Lung (tissue), 12 donors: Measurements from ENCODE around the gene DIP2B. TPM values are rescaled to one million over a fixed set of nuclear protein-coding genes. Genes with fewer than 3 reads are reported as not detected.

ENCODE experiments used
- ATAC-seq: fragments of 200-7000 bp; cut with Tn5 transposase; one replicate; pipeline ENCODE4 v1.9.1; 2020; ENCODE audit warnings: moderate number of reproducible peaks; ENCODE audit not compliant: insufficient read depth, low FRiP score
- DNase-seq, 3 donors: peaks; one replicate each; pipeline ENCODE4 v3.0.0-alpha.2; 2013 to 2017
- H3K27ac ChIP-seq, 2 donors: one replicate each; pipeline ENCODE4 v1.5.1; 2013; ENCODE audit warnings: mild to moderate bottlenecking in 2 of 2, moderate library complexity in 2 of 2, control low read depth in 1 of 2, inconsistent platforms in 1 of 2, low read depth in 1 of 2, low read length in 1 of 2
- H3K27me3 ChIP-seq, 3 donors: one replicate each; pipeline ENCODE4 v1.5.1; 2013; ENCODE audit warnings: low read length in 2 of 3; ENCODE audit not compliant: control insufficient read depth in 3 of 3, insufficient read depth in 3 of 3
- H3K36me3 ChIP-seq, 4 donors: one replicate each; pipeline ENCODE4 v1.5.1; 2013; ENCODE audit warnings: low read length in 4 of 4, mild to moderate bottlenecking in 1 of 4, moderate library complexity in 1 of 4; ENCODE audit not compliant: control insufficient read depth in 4 of 4, insufficient read depth in 4 of 4
- H3K4me1 ChIP-seq, 5 donors: one replicate each; pipeline ENCODE4 v1.5.1; 2013; ENCODE audit warnings: low read length in 5 of 5, mild to moderate bottlenecking in 2 of 5, moderate library complexity in 1 of 5; ENCODE audit not compliant: control insufficient read depth in 5 of 5, insufficient read depth in 5 of 5
- H3K4me3 ChIP-seq: one replicate; pipeline ENCODE4 v1.5.1; 2013; ENCODE audit warnings: mild to moderate bottlenecking, control low read depth, moderate library complexity
- H3K9ac ChIP-seq, 2 donors: one replicate each; pipeline ENCODE4 v1.5.1; 2013; ENCODE audit warnings: low read length in 2 of 2, control low read depth in 1 of 2; ENCODE audit not compliant: insufficient read depth in 1 of 2
- H3K9me3 ChIP-seq, 4 donors: one replicate each; pipeline ENCODE4 v1.5.1; 2013; ENCODE audit warnings: low read length in 3 of 4, mild to moderate bottlenecking in 1 of 4, moderate library complexity in 1 of 4; ENCODE audit not compliant: control insufficient read depth in 4 of 4, insufficient read depth in 3 of 4
- WGBS, 2 donors: extraction: QIAGEN DNeasy Blood & Tissue Kit; methylation state at CpG; one replicate each; pipeline ENCODE4 v1.1.7; 2013; 5-methylcytosine and 5-hydroxymethylcytosine counted together
- polyA plus RNA-seq, 2 donors: library from polyadenylated mRNA; stranded (reverse); fragments of 200-250 nt; gene quantifications; one replicate each; pipeline ENCODE4 v1.2.1, GENCODE V29; 2013
- total RNA-seq, 2 donors: library from RNA; depleted of rRNA in 1 of 2; stranded (reverse); fragments of >200 nt in 1 of 2; gene quantifications; one replicate each; pipeline ENCODE4 v1.2.1, GENCODE V29; 2014 to 2021
- TF ChIP-seq, protein P1 (sequence below): IDR thresholded peaks from 2 replicates; pipeline ENCODE4 v1.5.1; 2012; ENCODE audit warnings: mild to moderate bottlenecking; ENCODE audit errors: control extremely low read depth, extremely low read depth
- donor health status: control.
- donor health status: control.
- donor health status: Bipolar disorder and iron deficiency.
- donor health status: healthy.
- donor health status: DM: yes; HTN: yes; CAD: no.

Gene DIP2B
- total and polyA plus RNA-seq, 4 donors = 4.2 to 55.8 (median 18.6) TPM

DNA sequence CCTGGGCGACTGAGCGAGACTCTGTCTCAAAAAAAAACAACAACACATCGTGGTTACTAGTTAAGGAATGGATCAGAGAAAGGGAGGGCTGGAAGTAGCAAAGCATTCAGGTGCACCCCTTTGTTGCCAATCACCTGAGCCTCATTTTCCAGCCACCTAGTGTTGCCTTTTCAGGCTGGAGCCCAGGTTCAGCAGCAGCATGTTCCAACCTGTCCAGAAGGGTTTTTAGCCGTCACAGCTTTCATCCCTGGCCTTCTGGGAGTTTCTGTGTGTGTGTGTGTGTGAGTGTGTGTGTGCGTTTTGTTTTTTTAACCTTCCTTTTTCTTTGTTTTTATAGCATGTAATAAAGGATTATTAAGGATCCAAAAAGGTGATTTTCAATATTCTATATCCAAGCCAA, 138.0 kb downstream of the DIP2B start:
- ATAC-seq (no peak), DNase-seq (no peak)
- H3K4me3 ChIP-seq = no peak overlapping the region
- H3K27me3 ChIP-seq = no peaks in the 10 kb centered on the region
- H3K4me1 ChIP-seq = peaks cover 0 to 8% (median 0%) of the 10 kb centered on the region in 5 donors
- H3K9me3 ChIP-seq = no peaks in the 10 kb centered on the region
- H3K36me3 ChIP-seq = peaks cover 0 to 5% (median 4%) of the 10 kb centered on the region in 4 donors
- WGBS, 2 donors = 76 to 97% methylated on average over 5 of the region's 5 CpGs
- TF ChIP-seq, protein P1, sequence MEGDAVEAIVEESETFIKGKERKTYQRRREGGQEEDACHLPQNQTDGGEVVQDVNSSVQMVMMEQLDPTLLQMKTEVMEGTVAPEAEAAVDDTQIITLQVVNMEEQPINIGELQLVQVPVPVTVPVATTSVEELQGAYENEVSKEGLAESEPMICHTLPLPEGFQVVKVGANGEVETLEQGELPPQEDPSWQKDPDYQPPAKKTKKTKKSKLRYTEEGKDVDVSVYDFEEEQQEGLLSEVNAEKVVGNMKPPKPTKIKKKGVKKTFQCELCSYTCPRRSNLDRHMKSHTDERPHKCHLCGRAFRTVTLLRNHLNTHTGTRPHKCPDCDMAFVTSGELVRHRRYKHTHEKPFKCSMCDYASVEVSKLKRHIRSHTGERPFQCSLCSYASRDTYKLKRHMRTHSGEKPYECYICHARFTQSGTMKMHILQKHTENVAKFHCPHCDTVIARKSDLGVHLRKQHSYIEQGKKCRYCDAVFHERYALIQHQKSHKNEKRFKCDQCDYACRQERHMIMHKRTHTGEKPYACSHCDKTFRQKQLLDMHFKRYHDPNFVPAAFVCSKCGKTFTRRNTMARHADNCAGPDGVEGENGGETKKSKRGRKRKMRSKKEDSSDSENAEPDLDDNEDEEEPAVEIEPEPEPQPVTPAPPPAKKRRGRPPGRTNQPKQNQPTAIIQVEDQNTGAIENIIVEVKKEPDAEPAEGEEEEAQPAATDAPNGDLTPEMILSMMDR = no peak
- H3K9ac ChIP-seq = no peak overlapping the region
- no peak overlapping the region for H3K27ac ChIP-seq

DNA sequence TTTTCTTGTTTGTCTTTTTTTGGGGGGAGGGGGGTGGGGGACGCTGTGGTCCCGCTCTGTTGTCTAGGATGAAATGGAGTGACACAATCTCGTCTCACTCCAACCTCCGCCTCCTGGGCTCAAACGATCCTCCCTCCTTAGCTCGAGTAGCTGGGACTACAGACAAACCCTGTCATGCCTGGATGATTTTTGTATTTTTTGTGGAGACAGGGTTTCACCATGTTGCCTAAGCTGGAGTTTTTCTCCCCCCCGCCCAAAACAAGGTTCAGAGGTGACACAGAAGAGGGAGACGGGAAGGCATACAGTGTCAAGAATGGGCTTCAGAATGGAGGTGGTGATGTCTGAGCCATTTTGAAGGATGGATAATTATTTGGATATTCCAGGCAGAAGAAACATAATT, 142.2 kb downstream of the DIP2B start:
- Histone ChIP-seq H3K27ac (no peak overlapping the region), H3K9me3 (no peaks in the 10 kb centered on the region), H3K4me1 (peaks cover 0 to 2% (median 0%) of the 10 kb centered on the region in 5 donors), H3K4me3 (no peak overlapping the region), H3K27me3 (no peaks in the 10 kb centered on the region), H3K9ac (no peak overlapping the region), H3K36me3 (peaks cover 0 to 7% (median 2%) of the 10 kb centered on the region in 4 donors)
- DNase-seq = no peak
- 87 to 92% methylated on average over 8 of the region's 8 CpGs for WGBS, 2 donors
- no peak for ATAC-seq
- TF ChIP-seq, protein P1 = no peak

DNA sequence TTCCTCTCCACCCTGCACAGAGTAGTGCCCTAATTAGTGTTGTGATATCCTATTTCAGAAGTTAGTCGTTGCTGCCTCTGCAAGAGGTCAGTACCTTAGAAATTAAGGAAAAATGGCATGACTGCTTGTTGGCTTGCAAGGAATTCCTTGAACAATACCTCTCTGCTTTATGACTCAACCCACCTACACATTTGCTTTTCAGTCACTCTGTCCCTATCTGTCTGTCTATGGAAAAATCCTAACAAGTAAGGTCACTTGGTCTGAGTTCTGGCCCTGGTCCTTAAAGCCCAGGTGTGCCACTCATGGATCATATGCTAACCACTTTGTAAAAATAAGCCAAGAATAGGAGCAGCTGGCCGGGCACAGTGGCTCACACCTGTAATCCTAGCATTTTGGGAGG, 142.7 kb downstream of the DIP2B start:
- DNase-seq (no peak), ATAC-seq (no peak)
- TF ChIP-seq, protein P1 = no peak
- H3K4me3 ChIP-seq = no peak overlapping the region
- H3K9me3 ChIP-seq = no peaks in the 10 kb centered on the region
- H3K9ac ChIP-seq = no peak overlapping the region
- WGBS, 2 donors = 88 to 98% methylated on average over 2 of the region's 2 CpGs
- peaks cover 0 to 7% (median 0%) of the 10 kb centered on the region in 4 donors for H3K36me3 ChIP-seq
- H3K4me1 ChIP-seq = peaks cover 0 to 2% (median 0%) of the 10 kb centered on the region in 5 donors
- H3K27me3 ChIP-seq = no peaks in the 10 kb centered on the region
- H3K27ac ChIP-seq = no peak overlapping the region

DNA sequence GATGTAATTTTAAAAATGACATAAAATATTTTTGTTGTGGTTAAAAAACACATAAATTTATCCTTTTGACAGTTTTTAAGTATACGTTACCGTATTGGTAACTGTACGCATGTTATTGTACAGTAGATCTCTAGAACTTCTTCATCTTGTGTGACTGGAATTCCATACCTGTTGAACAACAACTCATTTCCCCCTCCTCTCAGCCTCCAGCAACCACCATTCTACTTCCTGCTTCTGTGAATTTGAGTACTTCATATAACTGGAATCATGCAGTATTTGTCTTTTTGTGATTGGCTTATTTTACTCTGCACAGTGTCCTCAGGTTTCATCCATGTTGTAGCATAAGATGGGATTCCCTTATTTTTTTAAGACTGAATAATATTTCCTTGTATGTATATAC, 145.5 kb downstream of the DIP2B start:
- H3K4me1 ChIP-seq = peaks cover 0 to 2% (median 0%) of the 10 kb centered on the region in 5 donors
- H3K27ac ChIP-seq = no peak overlapping the region
- H3K4me3 ChIP-seq = no peak overlapping the region
- no peaks in the 10 kb centered on the region for H3K27me3 ChIP-seq
- no peak for ATAC-seq
- H3K9ac ChIP-seq = no peak overlapping the region
- no peak for DNase-seq
- H3K9me3 ChIP-seq = no peaks in the 10 kb centered on the region
- peaks cover 0 to 4% (median 0%) of the 10 kb centered on the region in 4 donors for H3K36me3 ChIP-seq
- TF ChIP-seq, protein P1 = no peak
- 81 to 95% methylated on average over 3 of the region's 3 CpGs for WGBS, 2 donors
